SH-SY5Y (cell line): ENCODE data around the gene MEIS1.

ENCODE experiments used
- GATA2 ChIP-seq: IDR thresholded peaks from 2 replicates; pipeline ENCODE4 v1.6.1; 2011; ENCODE audit warnings: mild to moderate bottlenecking, low read depth, low read length
- GATA3 ChIP-seq: IDR thresholded peaks from 2 replicates; pipeline ENCODE4 v1.6.1; 2011; ENCODE audit warnings: low read depth, mild to moderate bottlenecking, low read length, moderate library complexity

GRCh38 chr2:66426244-66427111, 8.4 kb upstream of the MEIS1 start:
- no peak for TF ChIP-seq GATA3
- no peak for TF ChIP-seq GATA2
